GM12878 (cell line): Measurements from ENCODE around the gene IL37. TPM values are rescaled to one million over a fixed set of nuclear protein-coding genes. Genes with fewer than 3 reads are reported as not detected.

Source experiments
- ATAC-seq: fragments of 200-7000 bp; cut with Tn5 transposase; 3 replicates; pipeline ENCODE4 v1.9.1; 2020; ENCODE audit warnings: mild to moderate bottlenecking, moderate library complexity
- BruUV-seq: library from RNA; stranded (reverse); fragments of 400-500 nt; replicated peaks from 2 replicates; lab custom pipeline; 2021; lab: Mats Ljungman, UMichigan
- CTCF ChIA-PET: fragments of 300-600 bp; sonication (Branson Sonifier 250); formaldehyde crosslinking; extraction: SDS; loops from one replicate; lab custom pipeline; 2021; ENCODE audit warnings: inconsistent platforms; lab: Yijun Ruan, JAX
- POLR2A ChIA-PET: fragments of 350-600 bp; formaldehyde crosslinking; extraction: SDS; loops from one replicate; lab custom pipeline; 2021; ENCODE audit warnings: inconsistent platforms; lab: Charles Lee
- RAD21 ChIA-PET: fragments of 300-600 bp; sonication (Branson Sonifier 250); formaldehyde crosslinking; loops from one replicate; lab custom pipeline; 2023; ENCODE audit warnings: antibody characterized with exemption; ENCODE audit not compliant: unreplicated experiment; lab: Charles Lee
- SMC1A ChIA-PET: fragments of 300-600 bp; sonication (Branson Sonifier 250); formaldehyde crosslinking; loops from one replicate; lab custom pipeline; 2023; ENCODE audit not compliant: unreplicated experiment, uncharacterized antibody; lab: Charles Lee
- DNase-seq: peaks from one replicate; pipeline ENCODE4 v3.0.0-alpha.2; 2011; ENCODE audit warnings: low read depth, low spot score
- FAIRE-seq: peaks from 3 replicates; lab custom pipeline; 2011; peaks lifted over from hg19 to GRCh38; lab: Jason Lieb, UNC
- H2AFZ ChIP-seq: 2 replicates; pipeline ENCODE4 v1.6.0; 2011; ENCODE audit warnings: low read depth, low read length, control low read depth; ENCODE audit not compliant: control insufficient read depth
- H3K27ac ChIP-seq: 2 replicates; pipeline ENCODE4 v1.5.1; 2011; ENCODE audit warnings: control low read depth; ENCODE audit not compliant: control insufficient read depth, insufficient read depth
- H3K27me3 ChIP-seq, 2 experiments: replicated peaks in 1 of 2; 2 replicates each; pipeline versions ENCODE4 v1.6.0 to v1.6.1; 2011; ENCODE audit warnings: low read length in 1 of 2; ENCODE audit not compliant: control insufficient read depth in 2 of 2, insufficient read depth in 2 of 2
- H3K36me3 ChIP-seq, 2 experiments: 2 replicates each; pipeline ENCODE4 v1.5.1; 2011; ENCODE audit warnings: low read length in 1 of 2; ENCODE audit not compliant: control insufficient read depth in 2 of 2, insufficient read depth in 2 of 2
- H3K4me1 ChIP-seq: 2 replicates; pipeline ENCODE4 v1.6.1; 2011; ENCODE audit warnings: mild to moderate bottlenecking, low read length, moderate library complexity, mixed read lengths; ENCODE audit not compliant: control insufficient read depth, insufficient read depth
- H3K4me2 ChIP-seq: 2 replicates; pipeline ENCODE4 v1.6.0; 2011; ENCODE audit warnings: control low read depth; ENCODE audit not compliant: control insufficient read depth, insufficient read depth
- H3K4me3 ChIP-seq: fragments of 200-600 bp; sonication (generic); 2 replicates; pipeline ENCODE4 v1.5.1; 2016
- H3K79me2 ChIP-seq: 2 replicates; pipeline ENCODE4 v1.6.0; 2011; ENCODE audit warnings: low read length; ENCODE audit not compliant: control insufficient read depth, insufficient read depth
- H3K9ac ChIP-seq: 2 replicates; pipeline ENCODE4 v1.8.0; 2011; ENCODE audit warnings: low read length, control low read depth, mixed read lengths; ENCODE audit not compliant: control insufficient read depth, insufficient read depth
- H3K9me3 ChIP-seq: replicated peaks from 3 replicates; pipeline ENCODE4 v1.5.1; 2011; ENCODE audit warnings: mild to moderate bottlenecking, low read length; ENCODE audit not compliant: control insufficient read depth, insufficient read depth
- H4K20me1 ChIP-seq: 2 replicates; pipeline ENCODE4 v1.6.0; 2011; ENCODE audit not compliant: control insufficient read depth, insufficient read depth
- BCL3 ChIP-seq: IDR thresholded peaks from 2 replicates; pipeline ENCODE4 v1.6.1; 2011; ENCODE audit warnings: borderline replicate concordance, low read depth, mild to moderate bottlenecking, moderate library complexity, low read length; ENCODE audit not compliant: insufficient read depth, poor library complexity, severe bottlenecking
- HDAC2 ChIP-seq: fragments of 200-600 bp; sonication (generic); IDR thresholded peaks from 2 replicates; pipeline ENCODE4 v1.6.1; 2017
- NBN ChIP-seq: fragments of 450-650 bp; IDR thresholded peaks from 2 replicates; pipeline ENCODE4 v1.6.1; 2016
- POLR2AphosphoS2 ChIP-seq: IDR thresholded peaks from 2 replicates; pipeline ENCODE4 v1.6.1; 2011; ENCODE audit warnings: low read depth, mild to moderate bottlenecking, low read length, improper control_type of control experiment, moderate library complexity
- SMC3 ChIP-seq: IDR thresholded peaks from 2 replicates; pipeline ENCODE4 v1.6.1; 2011; ENCODE audit warnings: low read length, improper control_type of control experiment, borderline replicate concordance
- TBL1XR1 ChIP-seq: IDR thresholded peaks from 2 replicates; pipeline ENCODE4 v1.6.1; 2012; ENCODE audit warnings: low read depth, low read length, improper control_type of control experiment
- TCF12 ChIP-seq: IDR thresholded peaks from 2 replicates; pipeline ENCODE4 v1.6.1; 2011; ENCODE audit warnings: low read depth, mild to moderate bottlenecking, low read length
- YY1 ChIP-seq: IDR thresholded peaks from 2 replicates; pipeline ENCODE4 v1.6.1; 2011; ENCODE audit warnings: low read depth, mild to moderate bottlenecking, low read length
- WGBS: methylation state at CpG from one replicate; pipeline ENCODE4 v1.1.6; 2016; ENCODE audit warnings: low lambda C conversion rate; ENCODE audit not compliant: insufficient replicate concordance, insufficient coverage; ENCODE audit errors: missing lambda C conversion rate; 5-methylcytosine and 5-hydroxymethylcytosine counted together
- in situ Hi-C: fragments of 300-500 bp; cut with MboI; formaldehyde crosslinking; loops from 9 replicates; pipeline ENCODE4 v1.14.3; 2018; ENCODE audit warnings: mixed read lengths
- intact Hi-C: fragments of 100-400 bp; cut with micrococcal nuclease; formaldehyde crosslinking; loops from one replicate; pipeline ENCODE4 v1.14.2; 2022; ENCODE audit not compliant: unreplicated experiment
- polyA plus RNA-seq, 11 experiments: library from polyadenylated mRNA; depleted of rRNA in 4 of 11; unstranded in 6 of 11; stranded (reverse) in 5 of 11; fragments of >200 nt; fragmentation: Nextera tagmentation in 4 of 11; fragmentation: Illumina TruSeq in 1 of 11; extraction: Ambion mirVana in 4 of 11; extraction: Trizol in 1 of 11; gene quantifications; 1 replicate in 1 of 11; 2 replicates in 10 of 11; pipeline versions ENCODE4 v1.2.1 to v1.2.3, GENCODE V29; 2011 to 2016; ENCODE audit warnings: inconsistent platforms in 2 of 11, missing spikeins in 2 of 11, low read depth in 1 of 11
- total RNA-seq, 4 experiments: library from RNA; depleted of rRNA in 3 of 4; stranded (reverse); fragments of >200 nt in 3 of 4; fragmentation: Illumina TruSeq in 1 of 4; extraction: Trizol in 1 of 4; gene quantifications; 2 replicates each; pipeline versions ENCODE4 v1.2.1 to v1.2.3, GENCODE V29; 2013 to 2021
- TF ChIP-seq, protein P1 (sequence below): fragments of 450-650 bp; IDR thresholded peaks from 2 replicates; pipeline ENCODE4 v1.6.1; 2017; ENCODE audit warnings: mild to moderate bottlenecking
- TF ChIP-seq, protein P2 (sequence below): IDR thresholded peaks from 2 replicates; pipeline ENCODE4 v1.6.1; 2012; ENCODE audit warnings: low read length, inconsistent platforms

Gene IL37
- total and polyA plus RNA-seq, 10 of the 15 experiments (the other 5 are each of a cell fraction or from before 2014, with no cell fraction given), result 0.41 to 0.54 TPM; not detected in 8

DNA sequence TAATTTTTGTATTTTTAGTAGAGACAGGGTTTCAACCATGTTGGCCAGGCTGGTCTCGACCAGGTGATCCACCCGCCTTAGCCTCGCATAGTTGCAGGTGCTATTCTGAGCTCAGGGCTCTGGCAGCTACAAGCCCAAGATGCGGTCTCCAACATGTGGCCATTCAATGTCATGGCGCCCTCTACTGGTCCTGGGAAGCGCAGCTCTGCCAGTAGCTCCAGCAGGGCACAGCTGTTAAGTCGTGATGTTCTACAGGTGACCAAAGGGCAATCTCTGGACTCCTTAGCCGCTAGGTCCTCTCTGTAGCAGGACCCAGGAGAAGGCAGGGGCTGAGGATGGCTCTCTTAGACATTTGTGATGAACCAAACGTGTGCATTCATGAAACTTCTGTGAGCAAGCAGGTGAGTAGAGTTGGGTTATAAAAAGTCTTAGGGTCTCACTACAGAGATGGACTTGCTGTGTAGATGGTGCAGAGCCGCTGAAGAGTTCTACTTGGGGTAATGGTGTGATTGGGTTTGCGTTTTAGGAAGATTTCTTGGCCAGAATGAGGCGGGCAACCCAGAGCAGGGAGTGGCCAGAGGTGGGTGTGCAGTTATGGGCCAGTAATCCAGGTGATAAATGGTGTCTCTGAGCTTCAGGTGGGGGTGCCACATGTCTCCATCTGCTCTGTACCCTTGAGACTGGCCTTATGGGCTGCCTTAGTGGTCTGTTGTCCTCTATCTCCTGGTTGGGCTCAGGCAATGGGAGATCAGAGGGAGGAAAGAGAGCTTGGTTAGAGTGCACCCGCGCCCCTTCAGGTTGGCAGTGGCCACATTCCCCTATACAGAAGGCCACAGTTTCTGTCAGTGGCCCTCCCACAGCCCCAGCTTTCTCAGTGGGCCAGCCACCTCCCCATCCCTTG is 31.0 kb downstream of the IL37 start (continued):
- TF ChIP-seq NBN (no peak), TCF12 (peak; percentile 77), YY1 (peak; percentile 76)

DNA sequence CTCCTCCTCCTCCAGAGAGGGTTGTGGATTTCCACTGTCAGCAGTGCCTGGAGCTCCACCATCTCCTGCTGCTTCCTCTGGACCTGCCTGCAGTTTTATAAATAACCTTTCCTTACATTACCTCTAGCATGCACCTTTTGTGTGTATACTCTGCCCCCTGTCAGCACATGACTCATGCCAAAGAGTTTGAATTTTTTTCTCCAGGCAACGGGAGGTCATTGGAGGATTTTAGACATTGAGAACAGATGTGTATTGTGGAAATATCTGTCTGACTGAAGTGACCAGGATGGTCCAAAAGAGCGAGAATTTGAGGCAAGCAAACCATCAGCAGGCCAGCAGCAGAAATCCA is 31.7 kb downstream of the IL37 start:
- Histone ChIP-seq H2AFZ (no peak overlapping the region), H3K9ac (no peak overlapping the region), H3K4me2 (no peak overlapping the region), H3K9me3 (no peaks in the 10 kb centered on the region; the same call in 2 of the 3 replicates), H4K20me1 (no peaks in the 10 kb centered on the region), H3K4me3 (no peak overlapping the region), H3K27me3 (0 out of 4 replicates have a peak, but pooled peaks cover 0 to 6% of the 10 kb centered on the region in 2 experiments), H3K79me2 (no peaks in the 10 kb centered on the region), H3K36me3 (no peaks in the 10 kb centered on the region), H3K27ac (no peak overlapping the region), H3K4me1 (no peaks in the 10 kb centered on the region)
- no peak for ATAC-seq
- ChIA-PET RAD21 (interaction anchor here (0.9 to 4.8 kb wide), 22 partner anchors 13 to 345 kb away, joined by 3 to 227 read pairs (median 11); no protein-coding TSS in a partner anchor), SMC1A (interaction anchor here (0.8 to 4.8 kb wide), 21 partner anchors 12 to 342 kb away, joined by 3 to 109 read pairs (median 9); no protein-coding TSS in a partner anchor), POLR2A (no interaction called here), CTCF (interaction anchor here (1.1 to 7.1 kb wide), 28 partner anchors 11 to 359 kb away, joined by 3 to 390 read pairs (median 8); partner anchors contain the start of gene IL37)
- intact Hi-C loops (no loop called here), in situ Hi-C loops (no loop called here)
- no TSS peak for BruUV-seq
- WGBS, result 44% methylated on average over 2 of the region's 2 CpGs
- no peak for FAIRE-seq
- TF ChIP-seq, protein P1, sequence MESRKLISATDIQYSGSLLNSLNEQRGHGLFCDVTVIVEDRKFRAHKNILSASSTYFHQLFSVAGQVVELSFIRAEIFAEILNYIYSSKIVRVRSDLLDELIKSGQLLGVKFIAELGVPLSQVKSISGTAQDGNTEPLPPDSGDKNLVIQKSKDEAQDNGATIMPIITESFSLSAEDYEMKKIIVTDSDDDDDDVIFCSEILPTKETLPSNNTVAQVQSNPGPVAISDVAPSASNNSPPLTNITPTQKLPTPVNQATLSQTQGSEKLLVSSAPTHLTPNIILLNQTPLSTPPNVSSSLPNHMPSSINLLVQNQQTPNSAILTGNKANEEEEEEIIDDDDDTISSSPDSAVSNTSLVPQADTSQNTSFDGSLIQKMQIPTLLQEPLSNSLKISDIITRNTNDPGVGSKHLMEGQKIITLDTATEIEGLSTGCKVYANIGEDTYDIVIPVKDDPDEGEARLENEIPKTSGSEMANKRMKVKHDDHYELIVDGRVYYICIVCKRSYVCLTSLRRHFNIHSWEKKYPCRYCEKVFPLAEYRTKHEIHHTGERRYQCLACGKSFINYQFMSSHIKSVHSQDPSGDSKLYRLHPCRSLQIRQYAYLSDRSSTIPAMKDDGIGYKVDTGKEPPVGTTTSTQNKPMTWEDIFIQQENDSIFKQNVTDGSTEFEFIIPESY, result no peak
- TF ChIP-seq TBL1XR1 (no peak), HDAC2 (no peak), SMC3 (no peak), POLR2AphosphoS2 (no peak), BCL3 (no peak)
- TF ChIP-seq, protein P2, sequence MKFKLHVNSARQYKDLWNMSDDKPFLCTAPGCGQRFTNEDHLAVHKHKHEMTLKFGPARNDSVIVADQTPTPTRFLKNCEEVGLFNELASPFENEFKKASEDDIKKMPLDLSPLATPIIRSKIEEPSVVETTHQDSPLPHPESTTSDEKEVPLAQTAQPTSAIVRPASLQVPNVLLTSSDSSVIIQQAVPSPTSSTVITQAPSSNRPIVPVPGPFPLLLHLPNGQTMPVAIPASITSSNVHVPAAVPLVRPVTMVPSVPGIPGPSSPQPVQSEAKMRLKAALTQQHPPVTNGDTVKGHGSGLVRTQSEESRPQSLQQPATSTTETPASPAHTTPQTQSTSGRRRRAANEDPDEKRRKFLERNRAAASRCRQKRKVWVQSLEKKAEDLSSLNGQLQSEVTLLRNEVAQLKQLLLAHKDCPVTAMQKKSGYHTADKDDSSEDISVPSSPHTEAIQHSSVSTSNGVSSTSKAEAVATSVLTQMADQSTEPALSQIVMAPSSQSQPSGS, result no peak
- no peak for DNase-seq
